Neural progenitor cell (in vitro differentiated cells): Measurements from ENCODE around the gene PPP1R9A. TPM values are rescaled to one million over a fixed set of nuclear protein-coding genes. Genes with fewer than 3 reads are reported as not detected.

Experiments used
- DNase-seq: peaks from one replicate; pipeline ENCODE4 v3.0.0-alpha.2; 2016; ENCODE audit warnings: low spot score
- H2AFZ ChIP-seq: fragments of 200-600 bp; sonication (generic); replicated peaks from 2 replicates; pipeline ENCODE4 v1.6.1; 2016; ENCODE audit warnings: antibody characterized with exemption
- H3F3A ChIP-seq: fragments of 200-600 bp; sonication (generic); 2 replicates; pipeline ENCODE4 v1.6.1; 2016; ENCODE audit warnings: antibody characterized with exemption, low read depth
- H3K27ac ChIP-seq: fragments of 200-600 bp; sonication (generic); 2 replicates; pipeline ENCODE4 v1.5.1; 2016; ENCODE audit warnings: mild to moderate bottlenecking
- H3K27me3 ChIP-seq: fragments of 200-600 bp; sonication (generic); 2 replicates; pipeline ENCODE4 v1.6.1; 2016; ENCODE audit warnings: mild to moderate bottlenecking, moderate library complexity
- H3K36me3 ChIP-seq: fragments of 200-600 bp; sonication (generic); 2 replicates; pipeline ENCODE4 v1.5.1; 2016
- H3K4me1 ChIP-seq: fragments of 200-600 bp; sonication (generic); 2 replicates; pipeline ENCODE4 v1.6.1; 2016; ENCODE audit warnings: mixed run types
- H3K4me2 ChIP-seq: fragments of 200-600 bp; sonication (generic); 2 replicates; pipeline ENCODE4 v1.6.1; 2016
- H3K4me3 ChIP-seq: fragments of 200-600 bp; sonication (generic); 2 replicates; pipeline ENCODE4 v1.5.1; 2016
- H3K79me2 ChIP-seq: fragments of 200-600 bp; sonication (generic); 2 replicates; pipeline ENCODE4 v1.6.1; 2016; ENCODE audit warnings: low read depth
- H3K9ac ChIP-seq: fragments of 200-600 bp; sonication (generic); 2 replicates; pipeline ENCODE4 v1.6.1; 2016
- H3K9me3 ChIP-seq: fragments of 200-600 bp; sonication (generic); 2 replicates; pipeline ENCODE4 v1.5.1; 2016; ENCODE audit warnings: low read depth
- H4K20me1 ChIP-seq: fragments of 200-600 bp; sonication (generic); 2 replicates; pipeline ENCODE4 v1.6.1; 2016; ENCODE audit warnings: low read depth
- H3K27ac Mint-ChIP-seq: 3 replicates; pipeline ENCODE4 v1.8.0; 2021; ENCODE audit warnings: mixed read lengths
- H3K27me3 Mint-ChIP-seq: 2 replicates; pipeline ENCODE4 v1.8.0; 2022; ENCODE audit warnings: low read depth, mild to moderate bottlenecking, inconsistent platforms, moderate library complexity, mixed read lengths; ENCODE audit not compliant: insufficient read depth
- H3K36me3 Mint-ChIP-seq: 3 replicates; pipeline ENCODE4 v1.8.0; 2021; ENCODE audit warnings: mixed read lengths
- H3K4me1 Mint-ChIP-seq: 3 replicates; pipeline ENCODE4 v1.8.0; 2021; ENCODE audit warnings: mixed read lengths
- H3K4me3 Mint-ChIP-seq: 3 replicates; pipeline ENCODE4 v1.8.0; 2021; ENCODE audit warnings: mild to moderate bottlenecking, moderate library complexity, mixed read lengths
- H3K9me3 Mint-ChIP-seq: 3 replicates; pipeline ENCODE4 v1.8.0; 2020; ENCODE audit warnings: mixed read lengths
- CTCF ChIP-seq: fragments of 200-600 bp; sonication (generic); IDR thresholded peaks from 2 replicates; pipeline ENCODE4 v1.5.1; 2017; ENCODE audit warnings: antibody characterized with exemption, mild to moderate bottlenecking
- EZH2 ChIP-seq: fragments of 200-600 bp; sonication (generic); IDR thresholded peaks from 2 replicates; pipeline ENCODE4 v1.6.1; 2017; ENCODE audit warnings: antibody characterized with exemption, mild to moderate bottlenecking, moderate library complexity
- EZH2phosphoT487 ChIP-seq: fragments of 200-600 bp; sonication (generic); IDR thresholded peaks from 2 replicates; pipeline ENCODE4 v1.6.1; 2017; ENCODE audit warnings: antibody characterized with exemption
- total RNA-seq: library from RNA; depleted of rRNA; stranded (reverse); fragments of >200 nt; gene quantifications from 2 replicates; pipeline ENCODE4 v1.2.3, GENCODE V29; 2015; ENCODE audit warnings: low replicate concordance

The PPP1R9A gene
- total RNA-seq, 1 donor from 2014 or later = 40.7 TPM

- Mint-ChIP-seq H3K36me3 (no peaks in the 10 kb centered on the region), H3K4me1 (peaks cover 4% of the 10 kb centered on the region), H3K9me3 (no peaks in the 10 kb centered on the region), H3K4me3 (no peak overlapping the region), H3K27me3 (no peaks in the 10 kb centered on the region), H3K27ac (no peak overlapping the region)
- no peak for DNase-seq
- H3K4me1 ChIP-seq = no peaks in the 10 kb centered on the region
- no peak overlapping the region for H3K4me3 ChIP-seq
- no peaks in the 10 kb centered on the region for H3K79me2 ChIP-seq
- H2AFZ ChIP-seq = no peak overlapping the region
- no peaks in the 10 kb centered on the region for H3K9me3 ChIP-seq
- no peak overlapping the region for H3K9ac ChIP-seq
- H3K4me2 ChIP-seq = no peak overlapping the region
- no peaks in the 10 kb centered on the region for H3K27me3 ChIP-seq
- H3K36me3 ChIP-seq = no peaks in the 10 kb centered on the region
- TF ChIP-seq EZH2 (no peak), EZH2phosphoT487 (no peak), CTCF (no peak)
- H3F3A ChIP-seq = no peaks in the 10 kb centered on the region
- H3K27ac ChIP-seq = no peak overlapping the region
- H4K20me1 ChIP-seq = no peaks in the 10 kb centered on the region
Measured at GRCh38 chr7:95335093-95335492, 427.7 kb downstream of the PPP1R9A start.

GRCh38 chr7:95338832-95339231 lies 431.4 kb downstream of the PPP1R9A start:
- no peaks in the 10 kb centered on the region for H3K36me3 Mint-ChIP-seq

GRCh38 chr7:95340491-95340890 lies 433.1 kb downstream of the PPP1R9A start:
- Histone ChIP-seq H3K4me1 (peaks cover 4% of the 10 kb centered on the region), H3K27me3 (no peaks in the 10 kb centered on the region), H3K4me3 (no peak overlapping the region), H3K9ac (no peak overlapping the region), H3K9me3 (no peaks in the 10 kb centered on the region), H3K4me2 (no peak overlapping the region), H3F3A (no peaks in the 10 kb centered on the region), H3K36me3 (no peaks in the 10 kb centered on the region), H2AFZ (no peak overlapping the region), H4K20me1 (no peaks in the 10 kb centered on the region), H3K79me2 (no peaks in the 10 kb centered on the region), H3K27ac (no peak overlapping the region)
- Mint-ChIP-seq H3K4me1 (peaks cover 2% of the 10 kb centered on the region), H3K27me3 (no peaks in the 10 kb centered on the region), H3K36me3 (no peaks in the 10 kb centered on the region), H3K9me3 (no peaks in the 10 kb centered on the region), H3K4me3 (no peak overlapping the region), H3K27ac (no peak overlapping the region)
- DNase-seq = no peak
- TF ChIP-seq EZH2 = no peak
- no peak for TF ChIP-seq CTCF
- no peak for TF ChIP-seq EZH2phosphoT487

More at GRCh38 chr7:95338832-95339231, 431.4 kb downstream of the PPP1R9A start:
- H3F3A ChIP-seq = no peaks in the 10 kb centered on the region
- H2AFZ ChIP-seq = no peak overlapping the region
- peaks cover 4% of the 10 kb centered on the region for H3K4me1 ChIP-seq
- H3K79me2 ChIP-seq = no peaks in the 10 kb centered on the region
- no peak for DNase-seq
- no peak overlapping the region for H3K4me2 ChIP-seq
- H3K27ac ChIP-seq = no peak overlapping the region
- H3K9ac ChIP-seq = no peak overlapping the region
- H3K4me1 Mint-ChIP-seq = peaks cover 2% of the 10 kb centered on the region
- TF ChIP-seq EZH2phosphoT487 (no peak), CTCF (no peak), EZH2 (no peak)
- H3K27me3 Mint-ChIP-seq = no peaks in the 10 kb centered on the region
- no peaks in the 10 kb centered on the region for H3K27me3 ChIP-seq
- no peaks in the 10 kb centered on the region for H3K36me3 ChIP-seq
- no peak overlapping the region for H3K4me3 ChIP-seq
- H3K9me3 Mint-ChIP-seq = no peaks in the 10 kb centered on the region
- no peaks in the 10 kb centered on the region for H4K20me1 ChIP-seq
- no peaks in the 10 kb centered on the region for H3K9me3 ChIP-seq
- H3K27ac Mint-ChIP-seq = no peak overlapping the region
- no peak overlapping the region for H3K4me3 Mint-ChIP-seq
